Aorta (tissue), 5 donors: Measurements from ENCODE around the gene HMGB3. TPM values are rescaled to one million over a fixed set of nuclear protein-coding genes. Genes with fewer than 3 reads are reported as not detected.

Experiments used
- ATAC-seq: fragments of 200-7000 bp; cut with Tn5 transposase; one replicate; pipeline ENCODE4 v1.9.1; 2022; ENCODE audit warnings: moderate library complexity; ENCODE audit not compliant: low FRiP score
- DNase-seq, 2 donors: peaks; one replicate each; pipeline ENCODE4 v3.0.0-alpha.2; 2020
- H3K27ac ChIP-seq, 2 donors: one replicate each; pipeline ENCODE4 v1.5.1; 2013; ENCODE audit warnings: low read length in 2 of 2, mild to moderate bottlenecking in 2 of 2, moderate library complexity in 2 of 2, control low read depth in 1 of 2, inconsistent platforms in 1 of 2, low read depth in 1 of 2
- H3K27me3 ChIP-seq, 2 donors: one replicate each; pipeline ENCODE4 v1.6.1; 2013; ENCODE audit warnings: control low read depth in 1 of 2, low read length in 1 of 2, mild to moderate bottlenecking in 1 of 2, moderate library complexity in 1 of 2; ENCODE audit not compliant: insufficient read depth in 2 of 2, control insufficient read depth in 1 of 2
- H3K36me3 ChIP-seq, 2 donors: one replicate each; pipeline ENCODE4 v1.6.1; 2013; ENCODE audit warnings: control low read depth in 1 of 2, low read length in 1 of 2, mild to moderate bottlenecking in 1 of 2; ENCODE audit not compliant: insufficient read depth in 2 of 2, control insufficient read depth in 1 of 2
- H3K4me1 ChIP-seq, 2 donors: one replicate each; pipeline ENCODE4 v1.6.1; 2013; ENCODE audit warnings: low read length in 2 of 2, control low read depth in 1 of 2, mild to moderate bottlenecking in 1 of 2, moderate library complexity in 1 of 2; ENCODE audit not compliant: insufficient read depth in 2 of 2, control insufficient read depth in 1 of 2
- H3K4me3 ChIP-seq, 2 donors: one replicate each; pipeline ENCODE4 v1.5.1; 2013; ENCODE audit warnings: low read length in 2 of 2, control low read depth in 1 of 2, mild to moderate bottlenecking in 1 of 2
- H3K9me3 ChIP-seq: one replicate; pipeline ENCODE4 v1.6.1; 2013; ENCODE audit warnings: mild to moderate bottlenecking, low read length; ENCODE audit not compliant: control insufficient read depth
- WGBS, 2 donors: extraction: QIAGEN DNeasy Blood & Tissue Kit; methylation state at CpG; one replicate each; pipeline ENCODE4 v1.1.7; 2013; 5-methylcytosine and 5-hydroxymethylcytosine counted together
- intact Hi-C, 2 donors: fragments of 100-400 bp; cut with DNase I; formaldehyde crosslinking; loops; one replicate each; pipeline versions ENCODE4 v1.14.2 to v1.15.0; 2022
- polyA plus RNA-seq, 2 donors: library from polyadenylated mRNA; stranded (reverse); fragments of 200-250 nt; gene quantifications; one replicate each; pipeline ENCODE4 v1.2.3, GENCODE V29; 2013
- total RNA-seq, 2 donors: library from RNA; stranded (reverse); fragmentation: NEBNext Ultra II Directional; extraction: Animal tissue kit (Norgen Biotek cat#: 25700); gene quantifications; one replicate each; pipeline ENCODE4 v1.2.1, GENCODE V29; 2021
- donor health status: healthy with polysubstance abuse.
- donor health status: Bipolar disorder and iron deficiency.
- donor health status: DM: no; HTN: no; CAD: no.
- donor health status: DM: no; HTN: no; CAD: no.
- donor health status: DM: yes; HTN: yes; CAD: no.

The HMGB3 gene
- total and polyA plus RNA-seq, 4 donors, result 2.9 to 3.8 (median 3.4) TPM

DNA sequence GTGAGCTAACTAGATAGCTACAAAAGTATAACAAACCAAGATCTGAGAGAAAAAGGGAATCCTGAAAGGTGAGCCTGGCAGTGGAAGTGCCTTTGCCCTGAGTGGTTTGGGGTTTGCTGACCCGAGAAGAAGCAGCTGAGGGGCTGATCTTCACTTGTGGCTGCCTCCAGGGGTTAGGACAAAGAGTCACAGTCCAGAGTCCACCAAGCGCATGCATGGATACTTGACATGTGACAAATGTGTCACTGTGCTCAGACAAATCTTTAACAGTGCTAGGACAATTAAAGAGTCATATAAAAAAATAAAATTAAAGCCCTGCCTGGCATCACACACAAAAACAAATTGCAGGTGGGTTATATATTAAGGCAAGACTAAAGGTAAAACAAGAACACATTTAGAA lies 26.4 kb downstream of the HMGB3 start:
- DNase-seq (no peak), ATAC-seq (no peak)
- WGBS, 2 donors, result 47 to 63% methylated on average over 2 of the region's 2 CpGs
- intact Hi-C loops, result no loop called here
- Histone ChIP-seq H3K27me3 (no peaks in the 10 kb centered on the region), H3K9me3 (no peaks in the 10 kb centered on the region), H3K36me3 (no peaks in the 10 kb centered on the region), H3K4me1 (no peaks in the 10 kb centered on the region), H3K27ac (no peak overlapping the region), H3K4me3 (no peak overlapping the region)

DNA sequence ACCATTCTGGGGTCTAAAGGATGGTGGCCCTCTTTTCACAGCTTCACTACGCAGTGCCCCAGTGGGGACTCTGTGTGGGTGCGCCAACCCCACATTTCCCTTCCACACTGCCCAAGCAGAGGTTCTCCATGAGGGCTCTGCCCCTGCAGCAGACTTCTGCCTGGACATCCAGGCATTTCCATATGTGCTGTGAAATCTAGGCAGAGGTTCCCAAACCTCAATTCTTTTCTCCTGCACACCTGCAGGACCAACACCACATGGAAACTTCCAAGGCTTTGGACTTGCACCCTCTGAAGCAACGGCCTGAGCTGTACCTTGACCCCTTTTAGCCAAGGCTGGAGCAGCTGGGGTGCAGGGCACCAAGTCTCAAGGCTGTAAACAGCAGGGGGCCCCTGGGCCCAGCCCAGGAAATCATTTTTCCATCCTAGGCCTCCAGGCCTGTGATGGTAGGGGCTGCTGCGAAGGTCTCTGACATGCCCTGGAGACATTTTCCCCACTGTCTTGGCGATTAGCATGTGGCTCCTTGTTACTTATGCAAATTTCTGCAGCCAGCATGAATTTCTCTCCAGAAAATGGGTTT lies 30.1 kb downstream of the HMGB3 start:
- Histone ChIP-seq H3K9me3 (no peaks in the 10 kb centered on the region), H3K4me3 (no peak overlapping the region), H3K4me1 (no peaks in the 10 kb centered on the region), H3K27me3 (no peaks in the 10 kb centered on the region), H3K27ac (no peak overlapping the region), H3K36me3 (no peaks in the 10 kb centered on the region)
- DNase-seq (no peak), ATAC-seq (no peak)
- intact Hi-C loops, result no loop called here
- WGBS, 2 donors, result 78 to 87% methylated on average over 5 of the region's 5 CpGs

DNA sequence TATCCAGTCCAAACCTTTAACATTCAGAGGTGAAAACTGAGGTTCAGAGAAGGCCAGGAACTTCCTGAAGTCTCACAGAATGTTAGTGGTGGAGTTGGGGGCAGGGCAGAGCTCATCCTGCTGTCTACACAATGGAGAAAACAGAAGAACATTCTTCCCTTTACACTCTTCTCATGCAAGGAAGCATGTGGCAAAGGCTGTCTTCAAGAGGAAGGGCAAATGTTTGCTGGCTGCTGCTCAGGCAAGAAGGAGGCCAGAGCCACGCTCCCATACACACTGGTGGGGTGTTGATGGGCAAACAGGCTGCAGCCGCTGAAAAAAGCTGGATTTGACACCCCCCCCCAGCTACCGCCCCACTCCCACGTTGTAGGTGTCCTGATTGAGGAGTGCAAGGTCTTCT lies 32.5 kb downstream of the HMGB3 start:
- Histone ChIP-seq H3K27me3 (no peaks in the 10 kb centered on the region), H3K9me3 (no peaks in the 10 kb centered on the region), H3K36me3 (no peaks in the 10 kb centered on the region), H3K27ac (no peak overlapping the region), H3K4me3 (no peak overlapping the region), H3K4me1 (no peaks in the 10 kb centered on the region)
- intact Hi-C loops, result no loop called here
- 58 to 75% methylated on average over 4 of the region's 4 CpGs for WGBS, 2 donors
- ATAC-seq, result no peak
- DNase-seq, result no peak

DNA sequence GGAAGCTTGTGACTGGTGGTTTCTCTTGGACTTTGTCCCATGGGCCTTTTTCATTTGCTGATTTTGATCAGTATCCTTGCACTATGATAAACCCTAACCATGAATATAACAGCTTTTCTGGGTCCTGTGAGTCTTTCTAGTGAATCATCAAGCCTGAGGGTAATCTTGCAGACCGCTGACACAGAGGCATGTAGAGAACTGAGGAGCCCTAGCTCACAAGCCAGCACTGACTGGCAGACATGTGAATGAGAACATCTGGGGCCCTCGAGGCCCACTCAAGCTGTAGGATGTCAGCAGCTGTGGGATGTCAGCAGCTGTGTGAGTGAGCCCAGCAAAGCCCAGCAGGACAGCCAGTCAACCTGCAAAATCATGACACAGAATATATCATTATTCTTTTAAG lies 36.7 kb downstream of the HMGB3 start:
- Histone ChIP-seq H3K27ac (no peak overlapping the region), H3K9me3 (no peaks in the 10 kb centered on the region), H3K36me3 (no peaks in the 10 kb centered on the region), H3K4me1 (no peaks in the 10 kb centered on the region), H3K4me3 (no peak overlapping the region), H3K27me3 (no peaks in the 10 kb centered on the region)
- ATAC-seq (no peak), DNase-seq (no peak)
- intact Hi-C loops, result no loop called here
- WGBS, 2 donors, result 59 to 62% methylated on average over 2 of the region's 2 CpGs

DNA sequence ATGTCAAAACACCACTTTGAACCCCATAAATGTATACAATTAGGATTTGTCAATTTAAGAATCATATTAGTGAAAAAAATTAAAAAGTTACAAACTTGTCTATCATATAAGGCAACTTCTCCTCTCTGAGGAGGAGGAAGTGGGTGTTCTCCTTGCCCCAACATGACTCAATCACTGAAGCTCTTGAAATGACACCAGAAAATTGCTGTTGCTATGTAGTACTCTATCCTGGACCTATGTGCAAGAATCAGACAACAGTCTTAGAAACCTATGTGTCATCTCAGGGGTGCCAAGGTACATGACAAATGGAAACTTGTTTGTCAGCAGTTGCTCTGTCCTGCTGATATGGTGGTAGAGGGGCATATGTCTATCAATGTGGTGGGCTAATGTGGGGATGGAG lies 47.7 kb downstream of the HMGB3 start:
- ATAC-seq (no peak), DNase-seq (no peak)
- Histone ChIP-seq H3K27me3 (no peaks in the 10 kb centered on the region), H3K4me1 (no peaks in the 10 kb centered on the region), H3K27ac (no peak overlapping the region), H3K9me3 (peaks cover 3% of the 10 kb centered on the region), H3K4me3 (no peak overlapping the region), H3K36me3 (no peaks in the 10 kb centered on the region)
- intact Hi-C loops, result no loop called here

DNA sequence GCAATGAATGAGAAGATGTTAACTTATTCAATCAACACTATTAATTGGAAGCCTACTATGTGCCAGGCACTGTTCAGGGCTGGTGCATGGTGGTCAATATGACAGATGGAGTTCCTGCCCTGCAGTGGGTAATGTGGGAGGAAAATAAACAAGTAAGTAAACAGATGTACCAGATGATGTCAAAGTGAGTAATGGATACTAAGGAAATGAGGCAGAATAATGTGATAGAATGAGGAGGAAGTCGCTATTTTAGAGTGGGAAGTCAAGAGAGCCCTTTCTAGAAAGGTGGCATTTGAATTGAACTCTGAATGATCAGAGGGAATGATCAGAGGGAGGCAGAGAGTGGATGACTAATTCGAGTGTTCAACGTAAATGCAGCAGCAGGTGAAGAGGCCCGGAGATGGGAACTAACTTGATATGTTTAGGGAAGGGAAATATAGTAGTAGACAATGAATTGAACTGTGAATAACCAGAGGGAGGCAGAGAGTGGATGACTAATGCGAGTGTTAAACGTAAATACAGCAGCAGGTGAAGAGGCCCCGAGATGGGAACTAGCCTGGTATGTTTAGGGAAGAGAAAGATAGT lies 48.3 kb downstream of the HMGB3 start:
- intact Hi-C loops, result no loop called here
- H3K9me3 ChIP-seq, result peaks cover 3% of the 10 kb centered on the region
- no peaks in the 10 kb centered on the region for H3K36me3 ChIP-seq
- no peaks in the 10 kb centered on the region for H3K4me1 ChIP-seq
- H3K27ac ChIP-seq, result no peak overlapping the region
- H3K27me3 ChIP-seq, result no peaks in the 10 kb centered on the region
- H3K4me3 ChIP-seq, result no peak overlapping the region
- ATAC-seq (no peak), DNase-seq (no peak)
- WGBS, 2 donors, result 60 to 81% methylated on average over 7 of the region's 7 CpGs

DNA sequence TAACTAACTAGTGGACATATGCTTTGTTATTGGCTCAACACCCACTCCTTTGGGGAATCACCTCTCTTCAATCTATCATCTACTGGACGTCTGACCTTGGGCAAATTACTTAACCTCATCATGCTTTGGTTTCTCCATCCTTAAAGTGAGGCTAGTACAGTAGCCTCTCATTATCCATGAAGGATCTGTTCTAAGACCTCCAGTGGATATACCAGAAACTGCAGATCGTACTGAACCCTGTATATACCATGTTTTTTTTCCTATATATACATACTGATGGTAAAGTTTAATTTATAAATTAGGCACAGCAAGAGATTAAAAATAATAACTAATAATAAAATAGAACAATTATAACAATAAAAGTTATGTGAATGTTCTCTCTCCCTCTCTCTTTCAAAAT lies 56.2 kb downstream of the HMGB3 start:
- intact Hi-C loops, result no loop called here
- DNase-seq (no peak), ATAC-seq (no peak)
- H3K36me3 ChIP-seq, result no peaks in the 10 kb centered on the region
- H3K9me3 ChIP-seq, result no peaks in the 10 kb centered on the region
- no peaks in the 10 kb centered on the region for H3K27me3 ChIP-seq
- no peak overlapping the region for H3K4me3 ChIP-seq
- 49 to 50% methylated on average over 2 of the region's 2 CpGs for WGBS, 2 donors
- no peak overlapping the region for H3K27ac ChIP-seq
- no peaks in the 10 kb centered on the region for H3K4me1 ChIP-seq

Other genes starting within 250 kb of the HMGB3 start
- gene CD99L2, start 84.7 kb upstream of the HMGB3 start, total RNA-seq, result 10 to 100 TPM; 52.1 to 56.2 TPM
- 10 to 100 TPM; 22.9 to 43.0 TPM for gene CD99L2, start 84.7 kb upstream of the HMGB3 start, polyA plus RNA-seq
- not detected for gene GPR50, start 193.2 kb downstream of the HMGB3 start, total RNA-seq
- under 1 TPM in 1 of 2 donors, not detected in 1; 0.18 TPM for gene GPR50, start 193.2 kb downstream of the HMGB3 start, polyA plus RNA-seq